A549 (cell line): Measurements from ENCODE around the gene IFT74. TPM values are rescaled to one million over a fixed set of nuclear protein-coding genes. Genes with fewer than 3 reads are reported as not detected.
A peak's percentile ranks its signal among the peaks of the same experiment; 100 is the strongest.

Experiments
- ATAC-seq, 2 experiments: fragments of 200-7000 bp in 1 of 2; fragments of >200 bp in 1 of 2; cut with Nextera tagmentation in 1 of 2; cut with Tn5 transposase in 1 of 2; 3 replicates each; pipeline versions ENCODE4 v1.8.0 to v1.9.1; 2018 to 2020; ENCODE audit warnings: mild to moderate bottlenecking in 1 of 2, moderate library complexity in 1 of 2
- CTCF ChIA-PET: fragments of 300-600 bp; sonication (Branson Sonifier 250); formaldehyde crosslinking; extraction: SDS; loops from one replicate; lab custom pipeline; 2021; ENCODE audit warnings: antibody characterized with exemption, inconsistent platforms; lab: Yijun Ruan, JAX
- POLR2A ChIA-PET: fragments of 350-600 bp; formaldehyde crosslinking; extraction: SDS; loops from one replicate; lab custom pipeline; 2021; ENCODE audit warnings: antibody characterized with exemption, inconsistent platforms; lab: Yijun Ruan, JAX
- DNase-seq, 2 experiments: peaks; one replicate each; pipeline versions ENCODE4 v3.0.0 to v3.0.0-alpha.2; 2011 to 2016; ENCODE audit warnings: low read depth in 1 of 2, low spot score in 1 of 2
- FAIRE-seq: peaks from 2 replicates; lab custom pipeline; 2011; peaks lifted over from hg19 to GRCh38; lab: Jason Lieb, UNC
- H3K27ac ChIP-seq, 2 experiments: fragments of >200 bp; sonication (Bioruptor Twin); formaldehyde crosslinking; 3 replicates each; pipeline ENCODE4 v1.5.1; 2016 to 2017
- H3K4me1 ChIP-seq: fragments of >200 bp; sonication (Bioruptor Twin); formaldehyde crosslinking; 3 replicates; pipeline ENCODE4 v1.6.1; 2016
- H3K4me2 ChIP-seq: fragments of >200 bp; sonication (Bioruptor Twin); formaldehyde crosslinking; 3 replicates; pipeline ENCODE4 v1.6.1; 2016
- H3K4me3 ChIP-seq: fragments of >200 bp; sonication (Bioruptor Twin); formaldehyde crosslinking; 3 replicates; pipeline ENCODE4 v1.5.1; 2016
- H3K9me3 ChIP-seq: fragments of >200 bp; sonication (Bioruptor Twin); formaldehyde crosslinking; 3 replicates; pipeline ENCODE4 v1.6.1; 2016
- CBX2 ChIP-seq: fragments of 200-600 bp; sonication (generic); IDR thresholded peaks from 2 replicates; pipeline ENCODE4 v1.6.1; 2016; ENCODE audit warnings: low read depth, mild to moderate bottlenecking, borderline replicate concordance
- CEBPB ChIP-seq, 2 experiments: fragments of >200 bp in 1 of 2; sonication (Bioruptor Twin) in 1 of 2; formaldehyde crosslinking in 1 of 2; IDR thresholded peaks; 2 replicates each; pipeline ENCODE4 v1.6.1; 2012 to 2016
- CHD2 ChIP-seq: fragments of 150-350 bp; IDR thresholded peaks from 2 replicates; pipeline ENCODE4 v1.6.1; 2014; ENCODE audit warnings: low read length; ENCODE audit not compliant: partially characterized antibody
- CHD4 ChIP-seq: fragments of 200-600 bp; sonication (generic); IDR thresholded peaks from 2 replicates; pipeline ENCODE4 v1.6.1; 2016; ENCODE audit warnings: antibody characterized with exemption, mild to moderate bottlenecking, borderline replicate concordance
- EHF ChIP-seq: fragments of 250-450 bp; sonication (Bioruptor Pico); IDR thresholded peaks from 2 replicates; pipeline ENCODE4 v1.5.0; 2020; ENCODE audit warnings: mild to moderate bottlenecking
- EHMT2 ChIP-seq: fragments of 200-600 bp; sonication (generic); IDR thresholded peaks from 2 replicates; pipeline ENCODE4 v1.6.1; 2016; ENCODE audit warnings: antibody characterized with exemption, low read depth, mild to moderate bottlenecking, moderate library complexity
- EP300 ChIP-seq, 2 experiments: fragments of >200 bp; sonication (Bioruptor Twin); formaldehyde crosslinking; IDR thresholded peaks; 2 replicates in 1 of 2; 3 replicates in 1 of 2; pipeline ENCODE4 v1.6.1; 2016 to 2017
- FOSB ChIP-seq: fragments of 250-450 bp; sonication (Bioruptor Pico); IDR thresholded peaks from 2 replicates; pipeline ENCODE4 v1.5.0; 2020; ENCODE audit warnings: mild to moderate bottlenecking, moderate library complexity
- FOSL2 ChIP-seq, 2 experiments: fragments of 450-650 bp in 1 of 2; fragments of >200 bp in 1 of 2; sonication (Bioruptor Twin) in 1 of 2; formaldehyde crosslinking; IDR thresholded peaks; 2 replicates each; pipeline versions ENCODE4 v1.5.0 to v1.6.1; 2016 to 2020; ENCODE audit warnings: mild to moderate bottlenecking in 1 of 2, moderate library complexity in 1 of 2
- GATA3 ChIP-seq: IDR thresholded peaks from 2 replicates; pipeline ENCODE4 v1.6.1; 2012; ENCODE audit warnings: borderline replicate concordance
- HDAC2 ChIP-seq: fragments of 200-600 bp; sonication (generic); IDR thresholded peaks from 2 replicates; pipeline ENCODE4 v1.6.1; 2016
- HEYL ChIP-seq: fragments of 250-450 bp; sonication (Bioruptor Pico); IDR thresholded peaks from 2 replicates; pipeline ENCODE4 v1.8.0; 2021; ENCODE audit warnings: mild to moderate bottlenecking, moderate library complexity
- HOXA7 ChIP-seq: fragments of 250-450 bp; sonication (Bioruptor Pico); IDR thresholded peaks from 2 replicates; pipeline ENCODE4 v1.5.0; 2020; ENCODE audit warnings: mild to moderate bottlenecking, moderate library complexity
- HOXB13 ChIP-seq: fragments of 250-450 bp; sonication (Bioruptor Pico); IDR thresholded peaks from 2 replicates; pipeline ENCODE4 v1.5.0; 2020; ENCODE audit warnings: low read depth, mild to moderate bottlenecking, moderate library complexity
- HOXB5 ChIP-seq: fragments of 250-450 bp; sonication (Bioruptor Pico); IDR thresholded peaks from 2 replicates; pipeline ENCODE4 v1.5.0; 2020; ENCODE audit warnings: mild to moderate bottlenecking, moderate library complexity
- JUN ChIP-seq, 2 experiments: fragments of >200 bp; sonication (Bioruptor Twin); formaldehyde crosslinking; IDR thresholded peaks; 2 replicates in 1 of 2; 3 replicates in 1 of 2; pipeline ENCODE4 v1.6.1; 2016 to 2017
- JUNB ChIP-seq: fragments of >200 bp; sonication (Bioruptor Twin); formaldehyde crosslinking; IDR thresholded peaks from 2 replicates; pipeline ENCODE4 v1.6.1; 2016
- MAFK ChIP-seq: fragments of 450-650 bp; IDR thresholded peaks from 2 replicates; pipeline ENCODE4 v1.6.1; 2014; ENCODE audit not compliant: partially characterized antibody
- MYC ChIP-seq: IDR thresholded peaks from 2 replicates; pipeline ENCODE4 v1.6.1; 2012; ENCODE audit warnings: mild to moderate bottlenecking, inconsistent platforms, low read length, improper control_type of control experiment, borderline replicate concordance
- NFE2L2 ChIP-seq: fragments of 150-350 bp; conservative IDR thresholded peaks from 2 replicates; pipeline ENCODE4 v1.6.1; 2014; ENCODE audit warnings: low read length
- NR3C1 ChIP-seq: fragments of >200 bp; sonication (Bioruptor Twin); formaldehyde crosslinking; IDR thresholded peaks from 3 replicates; pipeline ENCODE4 v1.6.1; 2017
- POLR2A ChIP-seq: IDR thresholded peaks from 2 replicates; pipeline ENCODE4 v1.6.1; 2012; ENCODE audit warnings: mild to moderate bottlenecking, low read length
- POLR2AphosphoS2 ChIP-seq: conservative IDR thresholded peaks from 2 replicates; pipeline ENCODE4 v1.6.1; 2012; ENCODE audit warnings: low read length, improper control_type of control experiment, inconsistent platforms
- RCOR1 ChIP-seq: fragments of 150-350 bp; IDR thresholded peaks from 2 replicates; pipeline ENCODE4 v1.6.1; 2014; ENCODE audit warnings: antibody characterized with exemption, low read length, low read depth
- TP53 ChIP-seq: fragments of 250-450 bp; sonication (Bioruptor Pico); IDR thresholded peaks from 2 replicates; pipeline ENCODE4 v1.5.0; 2021; ENCODE audit warnings: mild to moderate bottlenecking, moderate library complexity
- ZNF302 ChIP-seq: fragments of 250-450 bp; sonication (Bioruptor Pico); IDR thresholded peaks from 2 replicates; pipeline ENCODE4 v1.9.0; 2021; ENCODE audit warnings: inconsistent platforms, mild to moderate bottlenecking, moderate library complexity
- WGBS: methylation state at CpG from one replicate; pipeline ENCODE4 v1.1.6; 2017; ENCODE audit errors: missing lambda C conversion rate; 5-methylcytosine and 5-hydroxymethylcytosine counted together
- polyA plus RNA-seq, 4 experiments: library from polyadenylated mRNA; depleted of rRNA in 3 of 4; stranded (reverse); fragments of >200 nt; fragmentation: RNase III in 1 of 4; extraction: RNeasy Plus Mini Kit Qiagen cat#74134 plus additional on column Dnase treatment in 1 of 4; gene quantifications; 2 replicates in 3 of 4; 3 replicates in 1 of 4; pipeline ENCODE4 v1.2.3, GENCODE V29; 2011 to 2017
- TF ChIP-seq, protein P1 (sequence below): fragments of 250-450 bp; sonication (Bioruptor Pico); IDR thresholded peaks from 2 replicates; pipeline ENCODE4 v1.5.0; 2021; ENCODE audit warnings: mild to moderate bottlenecking, moderate library complexity, borderline replicate concordance
- TF ChIP-seq, protein P2 (sequence below): fragments of >200 bp; sonication (Bioruptor Twin); formaldehyde crosslinking; IDR thresholded peaks from 3 replicates; pipeline ENCODE4 v1.6.1; 2016
- TF ChIP-seq, protein P3 (sequence below): fragments of >200 bp; sonication (Bioruptor Twin); formaldehyde crosslinking; IDR thresholded peaks from 3 replicates; pipeline ENCODE4 v1.5.1; 2016
- TF ChIP-seq, protein P4 (sequence below): IDR thresholded peaks from 2 replicates; pipeline ENCODE4 v1.6.1; 2012; ENCODE audit warnings: low read depth, borderline replicate concordance

IFT74 gene
- polyA plus RNA-seq, 2 of the 4 experiments (the other 2 are of a cell fraction), result 16.1 to 26.3 TPM

DNA sequence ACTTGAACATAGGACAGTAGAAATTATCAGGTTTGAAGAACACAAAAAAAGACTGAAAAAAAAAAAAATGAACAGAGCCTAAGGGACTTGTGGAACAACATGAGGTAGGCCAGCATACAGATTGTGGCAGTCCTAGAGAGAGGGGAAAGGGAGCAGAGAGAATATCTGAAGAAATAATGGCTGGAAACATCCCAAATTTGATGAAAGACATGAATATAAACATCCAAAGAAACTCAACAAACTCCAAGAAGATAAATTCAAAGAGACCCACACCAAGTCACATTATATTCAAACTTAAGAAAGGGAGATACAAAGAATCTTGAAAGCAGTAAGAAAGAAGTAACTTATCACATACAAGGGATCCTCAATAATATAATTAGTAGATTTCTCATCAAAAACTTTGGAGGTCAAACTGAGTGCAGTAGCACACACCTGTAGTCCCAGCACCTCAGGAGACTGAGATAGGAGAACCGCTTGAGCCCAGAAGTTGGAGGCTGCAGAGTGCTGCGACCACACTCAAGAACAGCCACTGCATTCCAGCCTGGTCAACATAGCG, 18.3 kb upstream of the IFT74 start:
- DNase-seq, result no peak
- no peak for TF ChIP-seq CEBPB (IDR thresholded peaks at IDR 0.05)
- POLR2A ChIA-PET, result no interaction called here
- Histone ChIP-seq H3K9me3 (peaks cover 11% of the 10 kb centered on the region), H3K4me3 (no peak overlapping the region), H3K4me2 (no peak overlapping the region), H3K27ac (no peak overlapping the region), H3K4me1 (peaks cover 13% of the 10 kb centered on the region; the same call in 2 of the 3 replicates)
- FAIRE-seq, result no peak
- 90% methylated on average over 3 of the region's 3 CpGs for whole genome bisulfite sequencing
- CTCF ChIA-PET, result no interaction called here
- ATAC-seq, result no peak

DNA sequence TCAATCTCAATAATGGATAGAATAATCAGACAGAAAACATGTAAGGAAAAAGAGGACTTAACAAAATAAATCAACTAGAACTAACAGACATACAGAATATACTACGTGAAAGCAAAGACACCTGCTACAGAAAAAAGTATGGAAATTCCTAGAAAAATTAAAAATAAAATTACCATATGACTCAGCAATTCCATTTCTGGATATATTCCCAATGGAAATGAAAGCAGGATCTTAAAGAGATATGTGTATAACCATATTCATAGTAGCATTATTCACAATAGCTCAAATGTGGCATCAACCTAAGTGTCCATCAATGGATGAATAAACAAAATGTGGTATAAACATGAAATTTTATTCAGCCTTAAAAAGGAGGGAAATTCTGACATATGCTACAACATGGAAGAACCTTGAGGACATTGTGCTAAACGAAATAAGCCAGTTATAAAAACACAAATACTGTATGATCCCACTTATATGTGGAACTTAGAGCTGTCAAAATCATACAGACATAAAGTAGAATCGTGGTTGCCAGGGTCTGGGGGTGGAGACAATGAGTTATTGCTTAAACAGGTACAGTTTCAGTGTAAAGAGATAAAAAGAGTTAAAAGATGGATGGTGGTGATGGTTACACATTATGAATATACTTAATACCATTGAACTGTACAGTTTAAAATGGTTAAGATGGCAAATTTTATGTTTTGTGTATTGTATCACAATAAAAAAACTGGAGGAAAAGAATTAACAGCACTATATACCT, 16.1 kb upstream of the IFT74 start:
- Histone ChIP-seq H3K4me1 (peaks cover 16% of the 10 kb centered on the region; the same call in 2 of the 3 replicates), H3K4me3 (no peak overlapping the region), H3K27ac (0 out of 6 replicates have a peak overlapping the region, but pooled peaks of 1 of the 2 experiments have one; percentile 15), H3K9me3 (peaks cover 11% of the 10 kb centered on the region), H3K4me2 (no peak overlapping the region)
- TF ChIP-seq ZNF302, result no peak
- no peak for TF ChIP-seq HOXB5 (CRISPR knock-in tag)
- TF ChIP-seq, protein P1, sequence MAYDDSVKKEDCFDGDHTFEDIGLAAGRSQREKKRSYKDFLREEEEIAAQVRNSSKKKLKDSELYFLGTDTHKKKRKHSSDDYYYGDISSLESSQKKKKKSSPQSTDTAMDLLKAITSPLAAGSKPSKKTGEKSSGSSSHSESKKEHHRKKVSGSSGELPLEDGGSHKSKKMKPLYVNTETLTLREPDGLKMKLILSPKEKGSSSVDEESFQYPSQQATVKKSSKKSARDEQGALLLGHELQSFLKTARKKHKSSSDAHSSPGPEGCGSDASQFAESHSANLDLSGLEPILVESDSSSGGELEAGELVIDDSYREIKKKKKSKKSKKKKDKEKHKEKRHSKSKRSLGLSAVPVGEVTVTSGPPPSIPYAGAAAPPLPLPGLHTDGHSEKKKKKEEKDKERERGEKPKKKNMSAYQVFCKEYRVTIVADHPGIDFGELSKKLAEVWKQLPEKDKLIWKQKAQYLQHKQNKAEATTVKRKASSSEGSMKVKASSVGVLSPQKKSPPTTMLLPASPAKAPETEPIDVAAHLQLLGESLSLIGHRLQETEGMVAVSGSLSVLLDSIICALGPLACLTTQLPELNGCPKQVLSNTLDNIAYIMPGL (CRISPR knock-in tag), result no peak
- no peak for TF ChIP-seq JUN (IDR thresholded peaks at IDR 0.05)
- no peak for TF ChIP-seq HOXA7
- no peak for TF ChIP-seq MYC
- TF ChIP-seq EP300 (IDR thresholded peaks at IDR 0.05), result no peak
- no peak for TF ChIP-seq POLR2A
- TF ChIP-seq MAFK, result peak; percentile 72
- no peak for TF ChIP-seq CHD4
- TF ChIP-seq HDAC2, result no peak
- TF ChIP-seq, protein P2, sequence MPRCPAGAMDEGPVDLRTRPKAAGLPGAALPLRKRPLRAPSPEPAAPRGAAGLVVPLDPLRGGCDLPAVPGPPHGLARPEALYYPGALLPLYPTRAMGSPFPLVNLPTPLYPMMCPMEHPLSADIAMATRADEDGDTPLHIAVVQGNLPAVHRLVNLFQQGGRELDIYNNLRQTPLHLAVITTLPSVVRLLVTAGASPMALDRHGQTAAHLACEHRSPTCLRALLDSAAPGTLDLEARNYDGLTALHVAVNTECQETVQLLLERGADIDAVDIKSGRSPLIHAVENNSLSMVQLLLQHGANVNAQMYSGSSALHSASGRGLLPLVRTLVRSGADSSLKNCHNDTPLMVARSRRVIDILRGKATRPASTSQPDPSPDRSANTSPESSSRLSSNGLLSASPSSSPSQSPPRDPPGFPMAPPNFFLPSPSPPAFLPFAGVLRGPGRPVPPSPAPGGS, result no peak
- peak; percentile 45; the same call in 1 of the 2 replicates for TF ChIP-seq NFE2L2
- TF ChIP-seq, protein P3, sequence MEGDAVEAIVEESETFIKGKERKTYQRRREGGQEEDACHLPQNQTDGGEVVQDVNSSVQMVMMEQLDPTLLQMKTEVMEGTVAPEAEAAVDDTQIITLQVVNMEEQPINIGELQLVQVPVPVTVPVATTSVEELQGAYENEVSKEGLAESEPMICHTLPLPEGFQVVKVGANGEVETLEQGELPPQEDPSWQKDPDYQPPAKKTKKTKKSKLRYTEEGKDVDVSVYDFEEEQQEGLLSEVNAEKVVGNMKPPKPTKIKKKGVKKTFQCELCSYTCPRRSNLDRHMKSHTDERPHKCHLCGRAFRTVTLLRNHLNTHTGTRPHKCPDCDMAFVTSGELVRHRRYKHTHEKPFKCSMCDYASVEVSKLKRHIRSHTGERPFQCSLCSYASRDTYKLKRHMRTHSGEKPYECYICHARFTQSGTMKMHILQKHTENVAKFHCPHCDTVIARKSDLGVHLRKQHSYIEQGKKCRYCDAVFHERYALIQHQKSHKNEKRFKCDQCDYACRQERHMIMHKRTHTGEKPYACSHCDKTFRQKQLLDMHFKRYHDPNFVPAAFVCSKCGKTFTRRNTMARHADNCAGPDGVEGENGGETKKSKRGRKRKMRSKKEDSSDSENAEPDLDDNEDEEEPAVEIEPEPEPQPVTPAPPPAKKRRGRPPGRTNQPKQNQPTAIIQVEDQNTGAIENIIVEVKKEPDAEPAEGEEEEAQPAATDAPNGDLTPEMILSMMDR, result no peak
- TF ChIP-seq HEYL (CRISPR knock-in tag), result no peak
- no peak for TF ChIP-seq RCOR1
- TF ChIP-seq FOSL2 (IDR thresholded peaks at IDR 0.05), result no peak
- TF ChIP-seq FOSL2 (CRISPR knock-in tag; IDR thresholded peaks at IDR 0.05), result peak; percentile 17; the same call in 1 of the 2 replicates
- TF ChIP-seq CEBPB (IDR thresholded peaks at IDR 0.05), result no peak
- ChIA-PET CTCF (no interaction called here), POLR2A (no interaction called here)
- WGBS, result 63% methylated on average over 3 of the region's 3 CpGs
- peak; percentile 13 for FAIRE-seq
- no peak for ATAC-seq
- no peak for DNase-seq

DNA sequence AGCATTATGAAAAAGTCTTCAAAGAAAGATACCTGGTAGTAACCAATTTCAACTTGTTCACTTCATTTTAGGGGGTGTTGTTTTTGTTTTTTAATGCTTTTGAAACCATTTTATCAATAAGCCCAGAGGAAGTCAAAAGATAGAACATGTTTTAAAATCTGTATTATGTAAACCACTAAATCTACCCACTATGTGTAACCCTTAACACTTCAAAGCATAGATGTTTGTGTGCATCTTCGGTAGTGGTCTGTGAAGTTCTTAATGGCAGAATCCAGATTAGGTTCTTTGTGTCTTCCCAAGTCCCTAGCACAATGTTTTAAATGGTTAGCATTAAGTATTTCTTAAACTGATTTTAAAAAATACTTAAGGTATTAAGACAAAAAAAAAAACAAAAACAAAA, 15.4 kb upstream of the IFT74 start:
- WGBS, result 100% methylated on average over 1 of the region's 1 CpG
- no peak for ATAC-seq
- POLR2A ChIA-PET, result no interaction called here
- Histone ChIP-seq H3K9me3 (peaks cover 11% of the 10 kb centered on the region), H3K4me1 (peaks cover 21% of the 10 kb centered on the region), H3K4me3 (no peak overlapping the region), H3K4me2 (no peak overlapping the region), H3K27ac (no peak overlapping the region)
- no peak for FAIRE-seq
- CTCF ChIA-PET, result no interaction called here
- DNase-seq, result no peak
- TF ChIP-seq HOXB5 (CRISPR knock-in tag), result no peak
- no peak for TF ChIP-seq HOXB13 (CRISPR knock-in tag)
- no peak for TF ChIP-seq TP53
- no peak for TF ChIP-seq JUNB
- TF ChIP-seq CBX2, result no peak
- no peak for TF ChIP-seq EHMT2
- no peak for TF ChIP-seq GATA3
- no peak for TF ChIP-seq CHD2
- TF ChIP-seq POLR2AphosphoS2, result no peak
- no peak for TF ChIP-seq NR3C1
- TF ChIP-seq, protein P4, sequence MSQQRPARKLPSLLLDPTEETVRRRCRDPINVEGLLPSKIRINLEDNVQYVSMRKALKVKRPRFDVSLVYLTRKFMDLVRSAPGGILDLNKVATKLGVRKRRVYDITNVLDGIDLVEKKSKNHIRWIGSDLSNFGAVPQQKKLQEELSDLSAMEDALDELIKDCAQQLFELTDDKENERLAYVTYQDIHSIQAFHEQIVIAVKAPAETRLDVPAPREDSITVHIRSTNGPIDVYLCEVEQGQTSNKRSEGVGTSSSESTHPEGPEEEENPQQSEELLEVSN, result no peak
- no peak for TF ChIP-seq POLR2A
- no peak for TF ChIP-seq FOSB (CRISPR knock-in tag)
- no peak for TF ChIP-seq MYC
- TF ChIP-seq EHF (CRISPR knock-in tag), result no peak
- no peak for TF ChIP-seq FOSL2 (IDR thresholded peaks at IDR 0.05)
- no peak for TF ChIP-seq FOSL2 (CRISPR knock-in tag; IDR thresholded peaks at IDR 0.05)
